Testis (tissue), 2 donors: Measurements from ENCODE around the gene PLAAT5.

ENCODE experiments used
- POLR2A ChIP-seq: fragments of 450-650 bp; IDR thresholded peaks from one replicate; pipeline ENCODE4 v1.6.1; 2017; ENCODE audit warnings: antibody characterized with exemption, mild to moderate bottlenecking, moderate library complexity
- TF ChIP-seq, protein P1 (sequence below), 3 experiments: fragments of 450-650 bp in 2 of 3; fragments of 200-600 bp in 1 of 3; sonication (generic) in 1 of 3; IDR thresholded peaks; one replicate each; pipeline ENCODE4 v1.5.1; 2016 to 2019; ENCODE audit warnings: antibody characterized with exemption in 3 of 3, mild to moderate bottlenecking in 2 of 3, moderate library complexity in 1 of 3

DNA sequence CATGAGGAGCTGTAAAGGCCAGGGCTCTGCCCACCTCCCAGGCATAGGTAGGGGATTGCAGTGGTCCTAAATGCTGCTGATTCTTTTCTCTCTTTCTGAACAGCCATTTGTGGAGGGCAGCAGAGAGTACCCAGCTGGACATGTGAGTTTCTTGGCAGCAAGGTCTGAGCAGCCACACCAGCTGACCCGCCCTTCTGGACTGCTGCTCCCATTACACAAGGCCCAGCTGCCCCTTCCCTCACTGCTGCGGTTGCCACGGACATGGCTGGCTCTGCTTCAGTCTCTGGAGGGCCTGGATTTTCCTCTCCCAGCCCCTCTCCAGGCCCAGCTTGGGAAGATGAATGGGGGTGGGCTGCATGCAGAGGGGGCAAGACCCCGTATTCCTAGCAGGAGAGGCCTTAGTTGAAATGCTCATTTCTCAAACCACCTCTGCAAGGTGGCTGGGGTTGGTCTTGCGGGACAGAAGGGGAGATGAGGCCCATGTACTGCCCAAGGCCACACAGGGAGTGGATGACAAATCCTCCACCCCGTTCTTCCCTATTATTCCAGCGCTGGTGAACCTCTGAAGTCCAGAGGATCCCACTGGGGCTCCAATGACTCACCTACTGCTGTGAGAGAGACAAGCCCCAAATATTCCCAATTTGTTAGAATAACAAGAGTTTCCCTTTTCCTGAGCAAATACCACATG, 19.5 kb upstream of the PLAAT5 start:
- TF ChIP-seq, protein P1, sequence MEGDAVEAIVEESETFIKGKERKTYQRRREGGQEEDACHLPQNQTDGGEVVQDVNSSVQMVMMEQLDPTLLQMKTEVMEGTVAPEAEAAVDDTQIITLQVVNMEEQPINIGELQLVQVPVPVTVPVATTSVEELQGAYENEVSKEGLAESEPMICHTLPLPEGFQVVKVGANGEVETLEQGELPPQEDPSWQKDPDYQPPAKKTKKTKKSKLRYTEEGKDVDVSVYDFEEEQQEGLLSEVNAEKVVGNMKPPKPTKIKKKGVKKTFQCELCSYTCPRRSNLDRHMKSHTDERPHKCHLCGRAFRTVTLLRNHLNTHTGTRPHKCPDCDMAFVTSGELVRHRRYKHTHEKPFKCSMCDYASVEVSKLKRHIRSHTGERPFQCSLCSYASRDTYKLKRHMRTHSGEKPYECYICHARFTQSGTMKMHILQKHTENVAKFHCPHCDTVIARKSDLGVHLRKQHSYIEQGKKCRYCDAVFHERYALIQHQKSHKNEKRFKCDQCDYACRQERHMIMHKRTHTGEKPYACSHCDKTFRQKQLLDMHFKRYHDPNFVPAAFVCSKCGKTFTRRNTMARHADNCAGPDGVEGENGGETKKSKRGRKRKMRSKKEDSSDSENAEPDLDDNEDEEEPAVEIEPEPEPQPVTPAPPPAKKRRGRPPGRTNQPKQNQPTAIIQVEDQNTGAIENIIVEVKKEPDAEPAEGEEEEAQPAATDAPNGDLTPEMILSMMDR (IDR thresholded peaks at IDR 0.05), result no peak
- no peak for TF ChIP-seq POLR2A
